OCI-LY3 (cell line): ENCODE data around the gene PRKCE.

Experiments used
- EZH2phosphoT487 ChIP-seq: fragments of 200-600 bp; shearing (Covaris generic); IDR thresholded peaks from 2 replicates; pipeline ENCODE4 v1.6.1; 2018; ENCODE audit warnings: antibody characterized with exemption, mixed run types, low read depth
- TF ChIP-seq, protein P1 (sequence below): fragments of 200-600, 300-600 bp; sonication (generic); IDR thresholded peaks from 2 replicates; pipeline ENCODE4 v1.5.1; 2014; ENCODE audit warnings: antibody characterized with exemption, low read length, low read depth

DNA sequence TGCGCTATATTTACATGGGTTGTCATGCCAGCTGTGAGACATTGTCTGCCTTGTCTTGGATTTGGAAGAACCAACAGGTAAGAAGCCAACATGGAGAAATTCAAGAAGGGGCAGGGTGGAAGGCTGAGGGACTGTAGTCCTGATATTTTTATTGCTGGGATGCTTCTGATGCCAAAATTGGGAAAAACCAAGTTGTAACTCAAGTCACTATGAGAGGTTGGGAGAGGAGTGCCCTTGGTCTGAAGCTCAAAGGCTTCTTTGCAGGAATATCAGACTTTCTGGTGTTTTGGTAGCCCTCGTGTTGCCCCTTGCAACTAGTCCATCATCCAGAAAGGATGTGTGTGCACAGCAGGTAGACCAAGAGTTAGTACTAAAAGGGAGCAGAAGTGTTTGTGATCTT, 351.5 kb downstream of the PRKCE start:
- TF ChIP-seq, protein P1, sequence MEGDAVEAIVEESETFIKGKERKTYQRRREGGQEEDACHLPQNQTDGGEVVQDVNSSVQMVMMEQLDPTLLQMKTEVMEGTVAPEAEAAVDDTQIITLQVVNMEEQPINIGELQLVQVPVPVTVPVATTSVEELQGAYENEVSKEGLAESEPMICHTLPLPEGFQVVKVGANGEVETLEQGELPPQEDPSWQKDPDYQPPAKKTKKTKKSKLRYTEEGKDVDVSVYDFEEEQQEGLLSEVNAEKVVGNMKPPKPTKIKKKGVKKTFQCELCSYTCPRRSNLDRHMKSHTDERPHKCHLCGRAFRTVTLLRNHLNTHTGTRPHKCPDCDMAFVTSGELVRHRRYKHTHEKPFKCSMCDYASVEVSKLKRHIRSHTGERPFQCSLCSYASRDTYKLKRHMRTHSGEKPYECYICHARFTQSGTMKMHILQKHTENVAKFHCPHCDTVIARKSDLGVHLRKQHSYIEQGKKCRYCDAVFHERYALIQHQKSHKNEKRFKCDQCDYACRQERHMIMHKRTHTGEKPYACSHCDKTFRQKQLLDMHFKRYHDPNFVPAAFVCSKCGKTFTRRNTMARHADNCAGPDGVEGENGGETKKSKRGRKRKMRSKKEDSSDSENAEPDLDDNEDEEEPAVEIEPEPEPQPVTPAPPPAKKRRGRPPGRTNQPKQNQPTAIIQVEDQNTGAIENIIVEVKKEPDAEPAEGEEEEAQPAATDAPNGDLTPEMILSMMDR = no peak
- TF ChIP-seq EZH2phosphoT487 = no peak
